ENCODE results near the gene ROR1.

DNA sequence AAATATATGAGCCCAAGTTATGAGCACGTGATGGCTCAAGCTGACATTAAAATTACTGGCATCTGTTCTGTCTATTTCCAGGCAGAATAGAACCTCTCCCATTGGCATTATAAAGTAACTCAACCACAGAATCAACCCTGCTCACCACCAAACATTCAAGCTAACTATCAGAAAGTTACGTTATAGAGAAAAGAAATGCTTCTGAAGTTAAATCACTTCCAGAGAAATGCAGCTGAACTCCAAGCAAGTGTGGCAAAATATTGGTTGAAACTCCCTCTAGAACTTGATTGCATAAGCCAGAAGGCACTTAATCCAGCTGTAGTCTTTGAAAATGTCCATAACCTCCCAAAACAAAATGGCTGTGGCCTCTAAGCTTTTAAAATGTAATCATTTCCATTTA lies 393.4 kb downstream of the ROR1 start:
- TF ChIP-seq TCF7 (CRISPR knock-in tag; IDR thresholded peaks at IDR 0.05; ENCODE audit: low read depth): no peak
- TF ChIP-seq, protein P1, sequence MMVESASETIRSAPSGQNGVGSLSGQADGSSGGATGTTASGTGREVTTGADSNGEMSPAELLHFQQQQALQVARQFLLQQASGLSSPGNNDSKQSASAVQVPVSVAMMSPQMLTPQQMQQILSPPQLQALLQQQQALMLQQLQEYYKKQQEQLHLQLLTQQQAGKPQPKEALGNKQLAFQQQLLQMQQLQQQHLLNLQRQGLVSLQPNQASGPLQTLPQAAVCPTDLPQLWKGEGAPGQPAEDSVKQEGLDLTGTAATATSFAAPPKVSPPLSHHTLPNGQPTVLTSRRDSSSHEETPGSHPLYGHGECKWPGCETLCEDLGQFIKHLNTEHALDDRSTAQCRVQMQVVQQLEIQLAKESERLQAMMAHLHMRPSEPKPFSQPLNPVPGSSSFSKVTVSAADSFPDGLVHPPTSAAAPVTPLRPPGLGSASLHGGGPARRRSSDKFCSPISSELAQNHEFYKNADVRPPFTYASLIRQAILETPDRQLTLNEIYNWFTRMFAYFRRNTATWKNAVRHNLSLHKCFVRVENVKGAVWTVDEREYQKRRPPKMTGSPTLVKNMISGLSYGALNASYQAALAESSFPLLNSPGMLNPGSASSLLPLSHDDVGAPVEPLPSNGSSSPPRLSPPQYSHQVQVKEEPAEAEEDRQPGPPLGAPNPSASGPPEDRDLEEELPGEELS (CRISPR knock-in tag; IDR thresholded peaks at IDR 0.05): no peak
- TF ChIP-seq CREM (CRISPR knock-in tag; IDR thresholded peaks at IDR 0.05): no peak
- TF ChIP-seq, protein P2, sequence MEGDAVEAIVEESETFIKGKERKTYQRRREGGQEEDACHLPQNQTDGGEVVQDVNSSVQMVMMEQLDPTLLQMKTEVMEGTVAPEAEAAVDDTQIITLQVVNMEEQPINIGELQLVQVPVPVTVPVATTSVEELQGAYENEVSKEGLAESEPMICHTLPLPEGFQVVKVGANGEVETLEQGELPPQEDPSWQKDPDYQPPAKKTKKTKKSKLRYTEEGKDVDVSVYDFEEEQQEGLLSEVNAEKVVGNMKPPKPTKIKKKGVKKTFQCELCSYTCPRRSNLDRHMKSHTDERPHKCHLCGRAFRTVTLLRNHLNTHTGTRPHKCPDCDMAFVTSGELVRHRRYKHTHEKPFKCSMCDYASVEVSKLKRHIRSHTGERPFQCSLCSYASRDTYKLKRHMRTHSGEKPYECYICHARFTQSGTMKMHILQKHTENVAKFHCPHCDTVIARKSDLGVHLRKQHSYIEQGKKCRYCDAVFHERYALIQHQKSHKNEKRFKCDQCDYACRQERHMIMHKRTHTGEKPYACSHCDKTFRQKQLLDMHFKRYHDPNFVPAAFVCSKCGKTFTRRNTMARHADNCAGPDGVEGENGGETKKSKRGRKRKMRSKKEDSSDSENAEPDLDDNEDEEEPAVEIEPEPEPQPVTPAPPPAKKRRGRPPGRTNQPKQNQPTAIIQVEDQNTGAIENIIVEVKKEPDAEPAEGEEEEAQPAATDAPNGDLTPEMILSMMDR (IDR thresholded peaks at IDR 0.05): no peak
- no peak for TF ChIP-seq CREB1 (CRISPR knock-in tag; IDR thresholded peaks at IDR 0.05)
- no peak for TF ChIP-seq NR1H2 (CRISPR knock-in tag; IDR thresholded peaks at IDR 0.05)
- no peak for TF ChIP-seq JAZF1 (CRISPR knock-in tag; IDR thresholded peaks at IDR 0.05)
